Peyer's patch (tissue), 4 donors: ENCODE results near the gene CLEC3A.

Experiments used
- POLR2A ChIP-seq, 2 donors: fragments of 450-650 bp; IDR thresholded peaks; one replicate each; pipeline ENCODE4 v1.5.1; 2017; ENCODE audit warnings: antibody characterized with exemption in 2 of 2, mild to moderate bottlenecking in 2 of 2, moderate library complexity in 2 of 2
- TF ChIP-seq, protein P1 (sequence below), 6 experiments: fragments of 450-650 bp in 4 of 6; fragments of 200-600 bp in 2 of 6; sonication (generic) in 1 of 6; IDR thresholded peaks; one replicate each; pipeline ENCODE4 v1.5.1; 2017 to 2019; ENCODE audit warnings: antibody characterized with exemption in 6 of 6, mild to moderate bottlenecking in 3 of 6, moderate library complexity in 1 of 6

DNA sequence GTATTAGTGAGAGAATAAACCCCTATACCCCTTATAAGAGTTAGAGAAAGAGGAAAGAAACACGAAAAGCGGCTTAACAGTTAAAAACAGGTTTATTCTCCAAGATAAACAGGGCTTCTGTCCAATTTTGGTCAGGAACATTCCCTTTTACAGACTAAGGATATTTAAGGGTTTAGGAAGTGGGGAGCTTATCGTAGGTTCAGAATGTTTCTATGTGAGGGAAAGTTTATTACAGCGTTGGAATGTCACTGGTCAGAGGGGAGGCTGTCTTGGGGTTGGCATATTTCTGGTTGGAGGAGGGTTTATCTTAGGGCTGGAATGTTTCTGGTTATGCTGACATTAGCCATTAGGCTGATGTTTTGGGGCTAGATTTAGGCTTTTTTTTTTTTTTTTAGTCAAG lies 43.0 kb downstream of the CLEC3A start:
- TF ChIP-seq, protein P1, sequence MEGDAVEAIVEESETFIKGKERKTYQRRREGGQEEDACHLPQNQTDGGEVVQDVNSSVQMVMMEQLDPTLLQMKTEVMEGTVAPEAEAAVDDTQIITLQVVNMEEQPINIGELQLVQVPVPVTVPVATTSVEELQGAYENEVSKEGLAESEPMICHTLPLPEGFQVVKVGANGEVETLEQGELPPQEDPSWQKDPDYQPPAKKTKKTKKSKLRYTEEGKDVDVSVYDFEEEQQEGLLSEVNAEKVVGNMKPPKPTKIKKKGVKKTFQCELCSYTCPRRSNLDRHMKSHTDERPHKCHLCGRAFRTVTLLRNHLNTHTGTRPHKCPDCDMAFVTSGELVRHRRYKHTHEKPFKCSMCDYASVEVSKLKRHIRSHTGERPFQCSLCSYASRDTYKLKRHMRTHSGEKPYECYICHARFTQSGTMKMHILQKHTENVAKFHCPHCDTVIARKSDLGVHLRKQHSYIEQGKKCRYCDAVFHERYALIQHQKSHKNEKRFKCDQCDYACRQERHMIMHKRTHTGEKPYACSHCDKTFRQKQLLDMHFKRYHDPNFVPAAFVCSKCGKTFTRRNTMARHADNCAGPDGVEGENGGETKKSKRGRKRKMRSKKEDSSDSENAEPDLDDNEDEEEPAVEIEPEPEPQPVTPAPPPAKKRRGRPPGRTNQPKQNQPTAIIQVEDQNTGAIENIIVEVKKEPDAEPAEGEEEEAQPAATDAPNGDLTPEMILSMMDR (IDR thresholded peaks at IDR 0.05), result no peak
- no peak for TF ChIP-seq POLR2A (IDR thresholded peaks at IDR 0.05)
